ENCODE measurements around the gene ILDR2. TPM values are rescaled to one million over a fixed set of nuclear protein-coding genes. Genes with fewer than 3 reads are reported as not detected.

ILDR2 gene
- total and polyA plus RNA-seq, 9 of the 15 experiments (the other 6 are each of a cell fraction or from before 2014, with no cell fraction given), result 0.03 to 0.31 (median 0.18) TPM; not detected in 2

DNA sequence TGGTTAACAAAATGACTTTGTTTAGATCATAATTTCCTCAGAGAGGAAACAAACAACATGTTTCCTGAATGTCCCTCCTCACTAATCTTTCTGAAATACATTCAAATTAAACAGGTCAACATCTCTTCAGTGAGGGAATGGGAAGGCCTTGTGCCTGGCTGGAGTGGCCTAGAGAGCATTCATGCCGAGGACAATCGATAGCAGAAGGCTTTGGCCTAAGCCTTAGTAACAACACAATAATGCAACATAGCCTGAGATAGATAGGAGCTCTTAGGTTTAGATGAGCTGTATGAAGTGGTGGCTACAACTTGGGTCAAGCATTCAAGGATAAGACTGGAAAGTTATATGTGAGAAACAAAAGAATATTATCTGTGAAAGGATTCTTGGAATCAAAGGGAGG, 37.4 kb downstream of the ILDR2 start:
- Histone ChIP-seq H2AFZ (ENCODE audit: low read depth, low read length) (no peak overlapping the region), H4K20me1 (replicated peaks; ENCODE audit: control insufficient read depth, insufficient read depth, low read length) (no peaks in the 10 kb centered on the region), H3K9me3 (replicated peaks; ENCODE audit: control insufficient read depth, insufficient read depth, low read depth, low read length) (no peaks in the 10 kb centered on the region), H3K27me3 (ENCODE audit: control insufficient read depth in 2 of 2, insufficient read depth in 2 of 2, low read length in 2 of 2) (peaks cover 13 to 20% of the 10 kb centered on the region in 2 experiments), H3K36me3 (ENCODE audit: control insufficient read depth, insufficient read depth, low read length) (no peaks in the 10 kb centered on the region), H3K4me3 (no peak overlapping the region), H3K9me1 (ENCODE audit: control insufficient read depth, insufficient read depth, low read length) (no peaks in the 10 kb centered on the region), H3K9ac (ENCODE audit: insufficient read depth in 1 of 2, low read depth in 2 of 2, low read length in 2 of 2) (no peak overlapping the region), H3K27ac (ENCODE audit: extremely low read depth, low read depth, low read length) (no peak overlapping the region), H3K4me1 (replicated peaks in 1 of 2; ENCODE audit: control insufficient read depth in 2 of 2, insufficient read depth in 2 of 2, low read length in 2 of 2) (no peaks in the 10 kb centered on the region), H3K79me2 (ENCODE audit: control insufficient read depth, insufficient read depth, low read length) (no peaks in the 10 kb centered on the region), H3K4me2 (ENCODE audit: insufficient read depth, low read length) (no peak overlapping the region)
- no TSS peak for BruUV-seq (replicated peaks)
- ATAC-seq (no peak), FAIRE-seq (no peak), DNase-seq (ENCODE audit: extremely low read depth in 1 of 4, low spot score in 3 of 4) (no peak)
- CTCF ChIA-PET (ENCODE audit: low intra/inter-chr PET ratio), result no interaction called here
- WGBS (ENCODE audit: insufficient coverage, low coverage, missing lambda C conversion rate), result 0% methylated on average over 2 of the region's 2 CpGs
- POLR2A ChIA-PET, result interaction anchor here (1.6 kb wide), 1 partner anchor 10 kb away, joined by 4 read pairs; no protein-coding TSS in a partner anchor
- in situ Hi-C loops (cut with MboI) (no loop called here), intact Hi-C loops (cut with micrococcal nuclease) (no loop called here)
- no peak for TF ChIP-seq HOXB6 (CRISPR knock-in tag; IDR thresholded peaks at IDR 0.05; ENCODE audit: borderline replicate concordance)
- no peak for TF ChIP-seq HDAC3 (IDR thresholded peaks at IDR 0.05; ENCODE audit: borderline replicate concordance, partially characterized antibody)
- TF ChIP-seq ATF6 (CRISPR knock-in tag; IDR thresholded peaks at IDR 0.05), result no peak
- TF ChIP-seq, protein P1, sequence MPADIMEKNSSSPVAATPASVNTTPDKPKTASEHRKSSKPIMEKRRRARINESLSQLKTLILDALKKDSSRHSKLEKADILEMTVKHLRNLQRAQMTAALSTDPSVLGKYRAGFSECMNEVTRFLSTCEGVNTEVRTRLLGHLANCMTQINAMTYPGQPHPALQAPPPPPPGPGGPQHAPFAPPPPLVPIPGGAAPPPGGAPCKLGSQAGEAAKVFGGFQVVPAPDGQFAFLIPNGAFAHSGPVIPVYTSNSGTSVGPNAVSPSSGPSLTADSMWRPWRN (IDR thresholded peaks at IDR 0.05; ENCODE audit: low read depth), result no peak
- TF ChIP-seq, protein P2, sequence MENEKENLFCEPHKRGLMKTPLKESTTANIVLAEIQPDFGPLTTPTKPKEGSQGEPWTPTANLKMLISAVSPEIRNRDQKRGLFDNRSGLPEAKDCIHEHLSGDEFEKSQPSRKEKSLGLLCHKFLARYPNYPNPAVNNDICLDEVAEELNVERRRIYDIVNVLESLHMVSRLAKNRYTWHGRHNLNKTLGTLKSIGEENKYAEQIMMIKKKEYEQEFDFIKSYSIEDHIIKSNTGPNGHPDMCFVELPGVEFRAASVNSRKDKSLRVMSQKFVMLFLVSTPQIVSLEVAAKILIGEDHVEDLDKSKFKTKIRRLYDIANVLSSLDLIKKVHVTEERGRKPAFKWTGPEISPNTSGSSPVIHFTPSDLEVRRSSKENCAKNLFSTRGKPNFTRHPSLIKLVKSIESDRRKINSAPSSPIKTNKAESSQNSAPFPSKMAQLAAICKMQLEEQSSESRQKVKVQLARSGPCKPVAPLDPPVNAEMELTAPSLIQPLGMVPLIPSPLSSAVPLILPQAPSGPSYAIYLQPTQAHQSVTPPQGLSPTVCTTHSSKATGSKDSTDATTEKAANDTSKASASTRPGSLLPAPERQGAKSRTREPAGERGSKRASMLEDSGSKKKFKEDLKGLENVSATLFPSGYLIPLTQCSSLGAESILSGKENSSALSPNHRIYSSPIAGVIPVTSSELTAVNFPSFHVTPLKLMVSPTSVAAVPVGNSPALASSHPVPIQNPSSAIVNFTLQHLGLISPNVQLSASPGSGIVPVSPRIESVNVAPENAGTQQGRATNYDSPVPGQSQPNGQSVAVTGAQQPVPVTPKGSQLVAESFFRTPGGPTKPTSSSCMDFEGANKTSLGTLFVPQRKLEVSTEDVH (IDR thresholded peaks at IDR 0.05; ENCODE audit: low read depth, partially characterized antibody), result no peak
- TF ChIP-seq TAF9B (IDR thresholded peaks at IDR 0.05; ENCODE audit: partially characterized antibody), result no peak
- TF ChIP-seq, protein P3, sequence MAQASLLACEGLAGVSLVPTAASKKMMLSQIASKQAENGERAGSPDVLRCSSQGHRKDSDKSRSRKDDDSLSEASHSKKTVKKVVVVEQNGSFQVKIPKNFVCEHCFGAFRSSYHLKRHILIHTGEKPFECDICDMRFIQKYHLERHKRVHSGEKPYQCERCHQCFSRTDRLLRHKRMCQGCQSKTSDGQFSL (CRISPR knock-in tag; IDR thresholded peaks at IDR 0.05), result no peak
- TF ChIP-seq, protein P3 (tag; IDR thresholded peaks at IDR 0.05), result no peak
- TF ChIP-seq ZNF76 (CRISPR knock-in tag; IDR thresholded peaks at IDR 0.05; ENCODE audit: borderline replicate concordance), result no peak
- TF ChIP-seq NCOR1 (IDR thresholded peaks at IDR 0.05), result no peak
- TF ChIP-seq MEF2A (IDR thresholded peaks at IDR 0.05; ENCODE audit: control insufficient read depth, low read depth, low read length), result no peak

All from K562 (cell line).